HG03159 (cell line): ENCODE results near the gene ANKRD18B.
"Not testable (repeated sequence)": the region's sequence is repeated elsewhere in the genome, so short reads cannot be mapped to it uniquely, and the experiment has no call there.

Experiments
- ATAC-seq: cut with Tn5 transposase; IDR thresholded peaks from one replicate; pipeline ENCODE4 v1.9.1; 2021; ENCODE audit warnings: mild to moderate bottlenecking, moderate library complexity; ENCODE audit not compliant: unreplicated experiment

The ANKRD18B gene

GRCh38 chr9:33604249-33604648 is 80.2 kb downstream of the ANKRD18B start:
- ATAC-seq: not testable (repeated sequence)

- not testable (repeated sequence) for ATAC-seq
Measured at GRCh38 chr9:33604936-33605335, 80.9 kb downstream of the ANKRD18B start.

- ATAC-seq: no peak
Measured at GRCh38 chr9:33611358-33611757, 87.3 kb downstream of the ANKRD18B start.

GRCh38 chr9:33612410-33612809 is 88.4 kb downstream of the ANKRD18B start:
- ATAC-seq: not testable (repeated sequence)

GRCh38 chr9:33614001-33614687 is 90.1 kb downstream of the ANKRD18B start:
- no peak for ATAC-seq

GRCh38 chr9:33618370-33618769 is 94.3 kb downstream of the ANKRD18B start:
- ATAC-seq: not testable (repeated sequence)

GRCh38 chr9:33619666-33620404 is 95.8 kb downstream of the ANKRD18B start:
- no peak for ATAC-seq

GRCh38 chr9:33620738-33621439 is 96.8 kb downstream of the ANKRD18B start:
- no peak for ATAC-seq
